HG02763 (cell line): ENCODE data around the gene WDTC1.

Experiments
- ATAC-seq: cut with Tn5 transposase; IDR thresholded peaks from one replicate; pipeline ENCODE4 v1.9.1; 2021; ENCODE audit warnings: mild to moderate bottlenecking, moderate library complexity; ENCODE audit not compliant: unreplicated experiment

WDTC1 gene

GRCh38 chr1:27332536-27333281 lies 98.3 kb downstream of the WDTC1 start:
- no peak for ATAC-seq

GRCh38 chr1:27333717-27334279 lies 99.4 kb downstream of the WDTC1 start:
- no peak for ATAC-seq

- no peak for ATAC-seq
Measured at GRCh38 chr1:27335506-27336422, 101.3 kb downstream of the WDTC1 start.

- ATAC-seq = no peak
Measured at GRCh38 chr1:27336756-27337155, 102.3 kb downstream of the WDTC1 start.

- ATAC-seq = no peak
Measured at GRCh38 chr1:27338751-27339150, 104.3 kb downstream of the WDTC1 start.

GRCh38 chr1:27339213-27339612 lies 104.8 kb downstream of the WDTC1 start:
- no peak for ATAC-seq

- no peak for ATAC-seq
Measured at GRCh38 chr1:27341525-27342252, 107.3 kb downstream of the WDTC1 start, which contains the start of gene SYTL1. SYTL1 (plus strand) TSS chr1:27342022; CDS start chr1:27345335, 3,313 bp downstream.

- ATAC-seq = no peak
Measured at GRCh38 chr1:27342391-27342777, 108.0 kb downstream of the WDTC1 start.

- ATAC-seq = no peak
Measured at GRCh38 chr1:27342778-27343638, 108.6 kb downstream of the WDTC1 start.

- ATAC-seq = no peak
Measured at GRCh38 chr1:27343639-27344025, 109.2 kb downstream of the WDTC1 start.

GRCh38 chr1:27345272-27345671 lies 110.8 kb downstream of the WDTC1 start:
- no peak for ATAC-seq

GRCh38 chr1:27346357-27346756 lies 111.9 kb downstream of the WDTC1 start:
- no peak for ATAC-seq

GRCh38 chr1:27346991-27347624 lies 112.7 kb downstream of the WDTC1 start:
- no peak for ATAC-seq

GRCh38 chr1:27348861-27349783 lies 114.7 kb downstream of the WDTC1 start:
- no peak for ATAC-seq

GRCh38 chr1:27349784-27350662 lies 115.6 kb downstream of the WDTC1 start:
- no peak for ATAC-seq

GRCh38 chr1:27350663-27351540 lies 116.5 kb downstream of the WDTC1 start:
- no peak for ATAC-seq
